ENCODE measurements around the gene SSBP4.

DNA sequence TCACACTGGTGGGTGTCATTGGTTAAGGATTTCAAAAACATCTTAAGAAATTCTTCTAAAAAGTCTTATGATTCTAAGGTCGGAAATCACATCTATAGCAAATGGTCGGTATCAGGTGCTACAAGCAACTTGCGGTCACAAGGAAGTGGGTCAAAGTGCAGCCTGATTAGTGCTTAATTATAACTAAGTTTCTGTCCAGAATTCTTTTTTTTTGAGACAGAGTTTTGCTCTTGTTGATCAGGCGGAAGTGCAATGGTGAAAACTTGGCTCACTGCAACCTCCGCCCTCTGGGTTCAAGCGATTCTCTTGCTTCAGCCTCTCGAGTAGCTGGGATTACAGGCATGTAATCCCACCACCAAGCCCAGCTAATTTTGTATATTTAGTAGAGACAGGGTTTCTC is 34.4 kb upstream of the SSBP4 start:
- TF ChIP-seq, protein P1, sequence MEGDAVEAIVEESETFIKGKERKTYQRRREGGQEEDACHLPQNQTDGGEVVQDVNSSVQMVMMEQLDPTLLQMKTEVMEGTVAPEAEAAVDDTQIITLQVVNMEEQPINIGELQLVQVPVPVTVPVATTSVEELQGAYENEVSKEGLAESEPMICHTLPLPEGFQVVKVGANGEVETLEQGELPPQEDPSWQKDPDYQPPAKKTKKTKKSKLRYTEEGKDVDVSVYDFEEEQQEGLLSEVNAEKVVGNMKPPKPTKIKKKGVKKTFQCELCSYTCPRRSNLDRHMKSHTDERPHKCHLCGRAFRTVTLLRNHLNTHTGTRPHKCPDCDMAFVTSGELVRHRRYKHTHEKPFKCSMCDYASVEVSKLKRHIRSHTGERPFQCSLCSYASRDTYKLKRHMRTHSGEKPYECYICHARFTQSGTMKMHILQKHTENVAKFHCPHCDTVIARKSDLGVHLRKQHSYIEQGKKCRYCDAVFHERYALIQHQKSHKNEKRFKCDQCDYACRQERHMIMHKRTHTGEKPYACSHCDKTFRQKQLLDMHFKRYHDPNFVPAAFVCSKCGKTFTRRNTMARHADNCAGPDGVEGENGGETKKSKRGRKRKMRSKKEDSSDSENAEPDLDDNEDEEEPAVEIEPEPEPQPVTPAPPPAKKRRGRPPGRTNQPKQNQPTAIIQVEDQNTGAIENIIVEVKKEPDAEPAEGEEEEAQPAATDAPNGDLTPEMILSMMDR (IDR thresholded peaks at IDR 0.05), result no peak
- TF ChIP-seq POLR2A (IDR thresholded peaks at IDR 0.05), result no peak
